T-helper 9 cell (primary cell): ENCODE data around the gene ICOSLG.
"Not testable (repeated sequence)": the region's sequence is repeated elsewhere in the genome, so short reads cannot be mapped to it uniquely, and the experiment has no call there.

ENCODE experiments used
- DNase-seq: peaks from one replicate; pipeline ENCODE4 v3.0.0-alpha.2; 2020

Gene ICOSLG

DNA sequence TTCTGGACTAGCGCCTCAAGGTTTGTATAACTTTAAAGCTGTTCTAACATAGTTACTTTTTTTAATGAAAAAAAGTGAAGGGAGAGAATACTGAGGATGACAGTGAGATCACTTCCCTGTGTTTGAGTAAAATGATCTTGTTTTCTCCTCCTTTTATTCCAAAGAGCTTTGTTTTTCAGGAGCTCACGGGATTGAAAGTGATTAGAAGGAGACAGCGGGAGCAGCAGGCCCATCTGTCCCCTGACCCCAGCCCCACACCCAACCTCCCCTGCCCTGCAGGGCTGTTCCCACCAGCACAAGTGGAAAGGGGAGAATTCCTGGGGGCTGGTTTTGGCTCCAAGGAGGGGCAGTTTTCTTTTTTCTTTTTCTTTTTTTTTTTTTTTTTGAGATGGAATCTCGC is 23.0 kb upstream of the ICOSLG start:
- no peak for DNase-seq

DNA sequence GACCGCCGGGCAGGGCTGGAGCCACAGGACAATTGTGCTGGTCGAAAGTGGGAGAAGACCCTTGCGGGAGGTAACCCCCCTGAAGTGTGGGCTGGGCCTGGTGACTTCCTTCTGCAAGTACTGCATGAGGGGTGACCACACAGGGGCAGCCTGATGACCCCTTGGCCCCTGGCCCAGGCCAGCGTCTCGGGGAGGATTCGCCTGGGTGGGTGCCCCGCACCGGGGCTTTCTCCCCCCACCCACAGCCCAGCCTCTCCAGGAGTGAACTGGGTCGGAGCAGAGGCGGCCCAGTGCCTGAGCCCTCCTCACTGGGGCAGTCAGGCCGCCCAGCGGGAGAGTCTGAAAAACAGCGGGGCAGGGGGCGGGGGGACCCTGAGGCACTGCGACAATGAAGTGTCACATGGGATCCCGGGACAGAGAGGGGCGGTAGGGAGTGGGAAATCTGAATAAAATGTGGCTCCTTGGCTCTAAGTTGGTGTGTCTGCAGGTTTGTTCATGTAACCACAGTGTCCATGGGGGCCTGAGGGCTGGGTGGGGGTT is 22.5 kb upstream of the ICOSLG start:
- no peak for DNase-seq

DNA sequence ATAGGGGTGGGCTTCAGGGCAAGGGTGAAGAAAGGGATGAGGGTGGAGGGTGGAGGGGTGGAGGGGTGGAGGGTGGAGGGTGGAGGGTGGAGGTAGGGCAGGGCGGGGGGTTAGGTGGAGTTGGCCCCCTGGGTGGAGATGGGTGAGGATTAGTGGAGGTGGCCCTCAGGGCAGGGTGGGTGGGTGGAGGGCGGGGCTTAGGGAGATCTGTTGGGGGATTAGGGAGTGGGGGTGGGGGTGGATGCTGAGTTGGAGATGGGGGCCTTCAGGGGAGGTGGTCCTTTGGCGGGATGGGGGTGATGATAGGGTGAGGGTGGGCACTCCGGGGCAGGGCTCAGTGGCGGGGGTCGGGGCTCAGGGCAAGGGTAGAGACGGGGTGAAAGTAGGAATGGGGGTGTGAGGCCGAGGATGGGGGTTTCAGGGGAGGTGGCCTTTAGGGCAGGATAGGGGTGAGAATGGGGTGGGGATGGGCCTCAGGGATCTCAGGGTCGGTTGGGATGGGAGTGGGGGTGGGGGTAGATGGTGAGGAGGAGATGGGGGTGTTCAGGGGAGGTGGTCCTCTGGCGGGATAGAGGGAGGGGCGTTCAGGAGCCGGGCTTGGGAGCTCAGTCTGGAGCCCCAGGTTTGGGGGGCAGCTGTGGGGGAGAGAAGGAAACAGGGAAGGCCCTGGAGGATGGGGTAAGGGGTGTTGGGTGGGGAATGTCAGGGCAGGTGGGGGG is 21.8 kb upstream of the ICOSLG start:
- DNase-seq, result no peak

DNA sequence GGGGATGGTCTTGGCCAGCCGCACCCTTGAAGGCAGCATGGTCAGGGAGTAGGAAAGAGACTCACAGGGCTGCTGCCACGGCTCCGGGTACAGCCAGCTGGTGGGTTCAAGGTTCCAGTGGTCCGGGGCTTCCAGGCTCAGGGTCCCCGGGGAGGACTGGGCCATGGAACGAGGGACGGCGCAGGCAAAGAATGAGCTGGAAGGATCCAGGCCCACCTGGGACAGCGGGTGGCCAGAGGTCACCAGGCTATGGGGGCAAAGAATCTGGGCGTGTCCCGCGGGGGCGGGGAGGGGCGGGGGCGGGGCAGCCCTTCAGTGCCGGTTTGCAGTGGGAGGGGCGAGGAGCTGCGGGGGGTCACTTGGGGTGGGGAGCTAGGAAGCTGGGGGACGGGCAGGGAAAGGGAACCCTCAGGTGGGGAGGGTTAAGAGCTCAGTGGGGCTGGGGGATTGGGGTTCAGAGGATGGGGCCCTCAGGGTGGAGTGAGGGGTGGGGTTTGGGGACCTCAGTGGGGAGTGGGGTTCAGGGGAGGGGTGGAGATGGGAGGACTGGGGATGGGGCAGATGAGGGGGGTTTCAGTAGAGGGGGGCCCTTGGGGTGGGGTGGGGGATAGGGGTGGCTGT is 21.0 kb upstream of the ICOSLG start, which contains the start of gene DNMT3L:
TSS of gene DNMT3L (minus strand) at position 223 of the 621 bp plus-strand sequence. CDS start 638 bp downstream, outside the sequence.
- DNase-seq, result no peak

DNA sequence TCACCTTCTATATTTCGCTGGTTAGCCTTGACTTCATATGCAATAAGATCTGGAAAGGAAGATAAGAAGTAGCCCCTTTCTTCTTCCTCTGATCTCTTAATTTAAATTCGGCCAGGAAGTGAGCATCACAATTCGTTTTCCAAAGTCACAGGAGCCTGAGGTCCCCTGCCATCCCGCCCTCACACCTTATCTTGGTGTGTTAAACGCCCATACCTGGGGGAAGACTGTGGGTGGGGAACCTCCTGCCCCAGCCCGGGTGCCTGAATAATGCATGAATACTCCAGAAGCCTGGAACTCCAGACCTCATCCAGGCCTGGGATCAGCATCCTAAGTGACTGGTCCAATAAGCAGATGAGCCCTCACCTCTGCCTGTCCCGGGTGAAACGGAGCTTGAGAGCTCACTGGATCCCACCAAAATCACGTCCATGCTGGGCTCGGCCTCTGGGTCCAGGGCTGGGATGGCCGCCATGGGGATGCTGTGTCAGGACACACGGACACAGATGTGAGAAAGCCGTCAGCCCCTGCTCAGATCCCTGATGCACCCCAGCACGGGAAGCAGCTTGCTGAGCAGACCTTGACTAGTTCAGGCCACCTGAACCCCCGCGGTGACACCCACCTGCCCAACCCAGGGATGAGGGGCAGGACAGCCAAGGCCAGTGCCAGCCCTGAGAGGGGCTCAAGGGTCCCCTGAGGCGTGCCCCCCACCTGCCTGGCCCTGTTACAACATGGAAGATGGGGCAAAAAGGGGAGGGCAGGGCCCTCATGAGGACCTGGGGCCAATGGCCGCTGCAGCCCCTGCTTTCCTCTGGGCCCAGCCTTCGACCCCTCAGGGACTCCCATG is 20.3 kb upstream of the ICOSLG start:
- no peak for DNase-seq

DNA sequence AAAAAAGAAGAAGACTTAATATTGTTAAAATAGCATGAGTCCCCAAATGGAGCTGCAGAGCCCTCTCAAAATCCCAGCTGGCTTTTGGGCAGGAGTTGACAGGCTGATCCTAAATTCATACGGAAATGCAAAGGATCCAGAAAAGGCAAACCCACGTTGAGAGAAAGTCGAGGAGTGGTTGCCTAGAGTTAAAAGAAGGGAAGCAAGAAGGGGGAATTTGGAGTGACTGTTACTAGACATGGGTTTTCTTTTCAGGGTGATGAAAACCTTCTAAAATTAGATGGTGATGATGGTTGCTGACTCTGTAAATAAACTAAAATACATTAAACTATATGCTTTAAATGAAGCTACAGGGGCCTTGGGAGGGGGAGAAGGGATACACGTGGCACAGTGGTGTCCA is 19.3 kb upstream of the ICOSLG start:
- no peak for DNase-seq

DNA sequence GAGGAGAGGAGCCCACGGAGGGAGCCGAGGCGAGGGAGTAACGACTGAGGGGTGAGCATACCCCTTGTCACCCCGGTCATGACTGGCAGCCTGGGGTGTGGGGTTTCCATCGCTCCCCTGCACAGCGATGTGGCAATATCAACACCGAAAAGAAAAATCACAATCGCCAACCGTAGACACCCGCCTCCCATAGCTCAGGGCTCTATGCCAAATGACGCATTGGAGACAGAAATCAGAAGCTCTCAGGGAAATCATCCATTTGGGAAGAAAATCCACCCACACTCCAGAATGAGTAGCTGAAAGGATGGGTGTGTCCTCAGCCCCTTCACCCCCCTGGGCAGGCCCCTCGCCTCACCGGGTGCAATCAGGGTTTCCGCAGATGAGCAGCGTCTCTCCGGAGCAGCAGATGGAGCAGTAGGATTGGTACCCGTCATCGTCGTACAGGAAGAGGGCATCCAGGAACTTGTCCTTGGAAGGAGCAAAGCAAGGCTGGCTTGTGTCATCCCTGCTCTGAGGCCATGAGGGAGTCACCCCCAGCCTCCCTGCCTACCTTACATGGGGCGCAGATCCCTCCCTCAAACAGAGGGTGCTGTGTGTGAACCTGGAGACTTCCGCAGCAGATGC is 18.5 kb upstream of the ICOSLG start:
- DNase-seq, result no peak

DNA sequence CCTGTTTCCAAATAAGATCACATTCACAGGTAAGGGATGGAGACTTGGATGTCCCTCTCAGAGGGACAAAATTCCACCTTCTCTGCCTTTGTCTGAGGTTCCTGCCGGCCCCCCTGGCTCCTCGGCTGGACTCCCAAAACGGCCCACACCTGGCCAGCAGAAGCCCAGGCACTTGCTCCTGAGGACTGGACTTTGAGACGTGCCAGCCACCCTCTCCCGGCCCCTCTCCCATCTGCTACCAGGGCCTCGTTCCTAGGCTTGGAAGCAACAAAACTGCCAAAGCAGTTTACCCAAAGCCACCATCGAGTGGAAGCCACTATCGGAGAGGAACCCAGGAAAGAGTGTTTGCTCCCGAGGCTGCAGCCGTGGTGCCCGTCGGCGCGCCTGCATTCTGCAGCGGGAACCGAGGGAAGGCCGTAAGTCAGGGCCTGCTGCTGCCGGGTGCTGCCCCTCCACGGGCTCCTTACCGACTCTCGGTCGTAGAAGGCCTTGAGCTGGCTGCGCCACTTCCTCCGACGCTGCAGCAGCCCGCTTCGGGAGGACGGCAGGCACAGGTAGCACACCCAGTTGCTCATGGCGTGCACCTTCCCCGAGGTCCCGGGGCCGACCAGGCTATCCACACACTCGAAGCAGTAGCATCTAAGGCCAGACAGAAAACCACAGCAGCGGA is 17.4 kb upstream of the ICOSLG start:
- no peak for DNase-seq

DNA sequence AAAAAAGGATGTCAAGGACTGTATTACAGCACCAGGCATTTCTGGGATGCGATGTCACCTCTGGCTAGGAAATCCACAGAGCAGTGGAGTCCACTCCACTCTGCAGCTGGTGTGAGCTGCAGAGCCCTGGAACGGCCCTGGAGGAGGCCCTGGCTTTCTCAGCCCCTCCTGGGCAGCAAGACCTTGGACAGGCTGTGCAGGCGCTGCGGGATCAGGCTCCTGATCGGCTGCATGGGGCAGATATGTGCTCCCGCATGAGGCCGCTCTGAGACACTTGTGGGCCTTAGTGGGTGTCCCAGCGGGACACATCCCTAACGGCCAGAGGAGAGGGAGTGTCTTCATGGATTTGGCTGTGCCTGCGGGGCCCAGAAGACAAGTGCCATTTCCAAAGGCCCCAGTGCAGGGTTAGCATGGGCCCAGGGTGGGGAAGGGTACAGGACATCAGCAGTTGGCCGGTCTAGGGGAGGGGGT is 14.8 kb upstream of the ICOSLG start:
- no peak for DNase-seq

DNA sequence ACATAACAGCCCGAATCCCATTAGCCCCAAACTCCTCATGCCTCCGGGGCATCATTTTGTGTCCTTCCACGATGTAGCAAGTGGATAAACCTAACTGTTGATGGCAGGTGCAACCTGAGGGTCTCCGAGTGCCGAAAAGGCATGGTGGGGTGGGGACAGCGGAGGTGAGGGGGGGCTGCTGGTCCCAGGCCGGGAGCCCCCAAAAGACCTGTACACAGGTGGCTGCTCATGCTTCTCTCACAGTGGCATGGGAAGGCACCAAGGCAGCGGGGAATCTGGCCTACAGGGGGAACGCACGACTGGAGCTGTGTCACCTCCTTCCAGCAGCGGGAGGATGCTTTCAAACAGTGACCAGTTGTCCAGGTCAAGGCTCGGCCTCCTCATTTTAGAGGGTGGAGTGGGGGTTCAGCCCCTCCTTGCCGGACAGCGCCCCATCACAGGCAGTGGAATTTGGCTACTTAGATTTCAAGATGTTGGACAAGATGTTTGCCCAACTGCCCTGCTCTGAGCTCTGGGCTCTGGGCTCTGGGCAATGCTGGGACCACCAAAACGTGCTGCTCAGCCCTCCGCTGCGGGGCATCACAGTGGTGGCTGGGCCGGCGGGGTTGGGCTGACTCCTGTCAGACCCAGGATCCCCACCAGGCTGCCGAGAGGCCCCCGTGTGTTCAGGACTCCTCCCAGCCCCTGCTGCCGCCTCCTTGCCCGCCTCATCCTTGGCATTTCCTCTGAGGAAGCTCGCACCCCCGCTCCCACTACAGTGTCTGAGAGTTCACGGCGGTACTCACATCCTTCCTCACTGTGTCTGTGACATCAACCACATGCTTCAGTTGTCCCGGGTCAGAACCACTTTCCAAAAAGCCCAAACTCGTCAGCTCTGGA is 13.3 kb upstream of the ICOSLG start:
- DNase-seq, result no peak

DNA sequence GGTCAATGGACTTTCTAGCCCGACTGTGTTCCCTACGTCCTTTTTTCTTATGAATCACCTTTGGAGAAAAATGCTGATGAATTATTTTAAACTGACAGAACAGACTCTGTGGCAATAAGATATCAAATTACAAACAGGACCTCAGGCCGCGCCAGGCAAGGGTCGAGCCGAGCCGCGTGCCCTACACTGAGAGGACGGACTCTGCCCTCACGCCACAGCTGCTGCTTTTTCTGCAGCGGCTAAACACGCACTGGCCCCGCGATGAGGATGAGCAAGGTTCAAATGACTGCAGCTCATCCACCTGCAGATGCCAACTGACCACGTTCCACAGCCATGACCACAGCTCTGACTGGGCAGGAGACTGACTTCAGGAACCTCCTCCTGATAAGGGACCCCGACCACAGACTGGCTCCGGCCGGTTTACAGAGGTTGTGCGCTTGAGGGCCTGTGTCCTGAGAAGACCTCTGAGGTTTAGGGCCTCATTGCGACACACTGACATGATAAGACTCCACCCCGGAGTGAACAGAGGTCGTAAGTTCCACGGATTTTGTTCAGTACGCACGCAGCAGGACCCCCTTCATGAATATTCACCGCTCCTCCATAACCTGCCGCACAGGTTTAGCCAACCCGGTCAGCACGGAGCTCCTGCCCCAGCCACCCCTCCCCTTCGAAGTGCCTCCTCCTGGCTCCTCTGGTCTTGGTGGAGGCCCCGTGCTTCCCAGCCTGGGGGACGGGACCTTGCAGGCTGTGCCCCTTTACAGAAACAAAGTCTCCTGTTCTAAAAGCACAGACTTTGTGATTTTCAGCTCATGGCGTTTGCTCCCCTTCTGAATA is 8.7 kb upstream of the ICOSLG start:
- not testable (repeated sequence) for DNase-seq

DNA sequence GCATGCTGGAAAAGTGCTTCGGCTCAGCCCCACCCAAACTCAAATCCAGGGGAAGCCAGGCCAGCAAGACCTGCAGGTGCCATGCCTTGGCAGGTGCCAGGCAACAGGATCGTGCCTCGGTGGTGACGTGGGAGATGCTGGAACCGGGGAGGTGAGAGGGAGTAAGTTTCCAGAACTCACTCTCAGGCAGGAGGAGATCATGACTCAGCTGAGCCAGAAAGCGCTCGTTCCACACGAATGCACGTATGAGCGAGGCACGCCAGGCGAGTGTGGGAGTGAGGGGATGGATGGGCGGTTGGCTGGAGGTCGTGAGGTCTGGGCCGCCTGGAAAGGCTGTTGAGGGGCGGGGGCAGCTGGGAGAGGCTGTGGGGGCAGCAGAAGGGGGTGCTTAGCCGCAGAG is 7.2 kb upstream of the ICOSLG start:
- not testable (repeated sequence) for DNase-seq

DNA sequence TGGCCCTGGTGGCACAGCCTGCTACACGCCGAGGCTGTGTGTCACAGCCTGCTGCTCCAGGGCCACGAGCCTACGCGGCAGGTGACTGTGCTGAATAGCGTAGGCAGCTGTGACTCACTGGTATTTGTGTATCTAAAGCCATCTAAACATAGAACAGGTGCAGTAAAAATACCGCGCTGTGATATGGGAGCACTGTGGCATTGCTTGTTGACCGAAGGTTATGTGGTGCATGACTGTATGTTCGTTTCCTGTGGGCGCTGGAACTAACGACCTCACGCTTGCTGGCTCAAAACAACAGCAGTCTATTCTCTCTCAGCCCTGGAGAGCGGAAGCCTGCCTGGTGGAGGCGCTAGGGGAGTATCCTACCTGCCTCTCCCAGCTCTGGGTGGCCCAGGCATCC is 3.2 kb upstream of the ICOSLG start:
- DNase-seq, result not testable (repeated sequence)

DNA sequence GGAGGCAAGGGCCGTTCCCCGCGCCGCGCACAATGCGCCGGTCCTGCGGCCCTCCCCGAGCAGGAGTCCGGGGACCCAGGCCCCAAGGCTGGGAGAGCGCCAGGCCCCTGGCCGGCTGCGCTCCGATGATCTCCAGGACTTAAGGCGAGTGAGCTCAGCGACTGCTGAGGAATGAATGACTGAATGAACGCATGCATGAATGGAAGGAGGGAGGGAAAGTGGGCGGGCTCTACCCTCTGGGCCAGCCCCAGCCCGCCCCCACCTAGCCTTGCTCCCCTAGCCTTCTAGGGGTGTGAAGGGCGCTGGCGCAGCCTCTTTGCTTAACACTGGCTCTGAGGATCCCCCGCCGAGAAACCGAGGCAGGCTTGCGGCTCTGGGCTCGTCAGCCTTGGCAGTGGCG is 538 bp upstream of the ICOSLG start:
- not testable (repeated sequence) for DNase-seq

DNA sequence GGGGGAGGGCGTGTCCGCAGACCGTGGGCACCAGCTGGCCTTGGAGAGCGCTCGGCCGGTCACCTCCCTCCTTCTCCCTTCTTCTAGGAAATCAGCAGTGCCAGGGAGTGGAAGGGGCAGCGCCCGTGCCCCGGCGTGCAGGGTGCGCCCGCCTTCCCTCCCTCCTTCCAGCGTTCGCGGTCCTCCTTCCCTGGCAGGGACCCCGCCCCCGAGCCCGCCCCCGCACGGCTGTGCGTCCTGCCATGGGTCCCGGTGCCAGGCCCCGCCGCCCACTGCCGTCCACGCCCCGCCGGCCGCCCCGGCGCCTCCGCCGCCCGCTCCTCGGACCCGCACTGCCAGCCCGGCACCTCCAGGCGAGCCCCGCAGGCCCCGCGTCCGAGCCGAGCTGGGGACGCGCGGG is 390 bp downstream of the ICOSLG start:
- DNase-seq, result not testable (repeated sequence)

DNA sequence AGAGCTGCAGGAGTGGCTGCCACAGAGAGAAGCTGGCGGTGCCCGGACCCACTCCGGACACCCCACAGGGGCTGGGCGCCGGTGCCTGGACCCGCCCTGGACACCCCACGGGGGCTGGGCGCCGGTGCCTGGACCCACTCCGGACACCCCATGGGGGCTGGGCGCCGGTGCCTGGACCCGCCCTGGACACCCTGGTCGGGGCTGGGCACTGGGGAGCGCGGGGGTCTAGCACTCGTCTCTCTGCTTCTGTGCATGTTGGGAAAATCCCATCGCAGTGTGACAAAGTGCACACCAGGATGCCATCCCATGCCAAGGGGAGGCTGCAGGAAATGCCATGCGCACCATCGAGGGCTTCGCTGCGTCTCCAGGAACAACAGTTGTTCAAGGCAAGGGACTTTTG is 11.2 kb downstream of the ICOSLG start:
- DNase-seq, result not testable (repeated sequence)

DNA sequence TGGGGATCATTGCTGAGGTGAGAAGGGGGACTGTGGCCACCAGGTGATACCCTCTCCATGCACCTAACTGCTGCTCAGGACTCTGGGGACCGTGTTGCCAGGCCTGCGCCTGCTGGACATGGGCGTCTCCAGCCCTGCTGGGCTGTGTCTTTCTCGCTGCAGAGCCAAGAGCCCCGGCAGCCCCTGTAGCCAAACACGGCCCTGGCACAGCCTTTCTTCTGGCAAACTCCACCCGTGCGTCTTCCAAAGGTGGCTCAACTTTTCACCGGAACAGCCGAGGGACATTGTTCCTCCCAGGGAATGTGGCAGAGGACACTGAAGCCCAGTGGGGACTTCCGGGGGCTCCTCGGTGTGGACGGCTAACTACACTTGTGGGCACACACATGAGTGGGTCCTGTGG is 12.6 kb downstream of the ICOSLG start:
- not testable (repeated sequence) for DNase-seq

DNA sequence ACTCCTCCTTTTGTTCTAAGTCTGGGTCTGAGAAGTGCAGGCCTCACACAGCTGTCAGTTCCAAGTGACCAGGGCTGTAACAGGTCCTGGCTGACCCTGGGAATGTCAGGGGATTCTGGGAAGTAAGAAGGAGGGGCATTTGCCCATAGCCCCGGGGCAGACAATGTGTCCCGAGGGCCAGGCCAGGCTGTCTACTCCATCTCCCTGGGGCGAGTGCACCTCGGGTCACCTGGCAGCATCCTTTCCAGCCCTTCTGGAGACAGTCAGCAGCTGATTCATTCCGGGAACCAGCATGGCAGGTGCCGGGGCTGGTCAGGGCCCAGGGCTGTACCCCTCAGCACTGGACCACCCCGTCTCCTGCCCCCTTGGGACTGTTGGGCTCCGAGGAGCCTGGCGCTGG is 13.1 kb downstream of the ICOSLG start:
- not testable (repeated sequence) for DNase-seq

DNA sequence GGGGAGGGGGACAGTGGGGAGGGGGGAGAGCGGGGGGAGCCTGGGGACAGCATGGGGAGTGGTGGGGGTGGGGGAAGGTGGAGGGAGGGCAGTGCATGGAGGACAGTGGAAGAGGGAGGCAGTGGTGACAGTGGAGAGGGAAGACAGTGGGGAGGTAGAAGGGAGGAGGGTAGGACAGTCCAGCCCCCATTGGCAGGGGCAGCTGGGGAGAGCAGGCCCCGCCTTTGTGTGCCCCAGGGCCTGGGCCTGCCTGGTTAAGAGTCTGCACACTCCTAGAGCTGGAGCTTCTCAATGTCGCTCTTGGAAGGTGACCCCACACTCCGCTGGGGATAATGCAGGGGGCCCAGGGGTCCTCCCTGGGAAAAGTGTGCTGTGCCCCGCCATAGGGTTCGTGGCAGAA is 15.1 kb downstream of the ICOSLG start:
- not testable (repeated sequence) for DNase-seq

DNA sequence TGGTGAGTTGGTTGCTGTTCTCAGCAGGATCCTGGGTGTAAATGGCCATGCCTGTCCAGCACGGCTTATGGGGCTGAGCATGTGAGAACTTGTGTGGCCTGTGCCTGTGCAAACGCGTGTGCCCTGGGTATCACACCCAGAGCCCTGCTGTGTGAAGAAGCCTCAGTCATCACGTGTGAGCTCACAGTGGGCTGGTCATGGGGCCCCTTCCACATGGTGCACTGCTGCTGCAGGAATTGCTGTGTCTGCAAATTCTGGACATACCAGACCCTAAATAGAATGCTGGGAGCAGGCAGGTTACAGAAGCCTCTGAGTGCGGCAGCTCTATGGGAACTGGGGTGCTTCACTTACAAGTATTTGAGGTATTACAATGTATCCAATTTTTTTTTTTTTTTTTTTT is 17.4 kb downstream of the ICOSLG start:
- DNase-seq, result not testable (repeated sequence)
